ENCODE measurements around the gene SETD2.
"Not testable (repeated sequence)": the region's sequence is repeated elsewhere in the genome, so short reads cannot be mapped to it uniquely, and the experiment has no call there.

DNA sequence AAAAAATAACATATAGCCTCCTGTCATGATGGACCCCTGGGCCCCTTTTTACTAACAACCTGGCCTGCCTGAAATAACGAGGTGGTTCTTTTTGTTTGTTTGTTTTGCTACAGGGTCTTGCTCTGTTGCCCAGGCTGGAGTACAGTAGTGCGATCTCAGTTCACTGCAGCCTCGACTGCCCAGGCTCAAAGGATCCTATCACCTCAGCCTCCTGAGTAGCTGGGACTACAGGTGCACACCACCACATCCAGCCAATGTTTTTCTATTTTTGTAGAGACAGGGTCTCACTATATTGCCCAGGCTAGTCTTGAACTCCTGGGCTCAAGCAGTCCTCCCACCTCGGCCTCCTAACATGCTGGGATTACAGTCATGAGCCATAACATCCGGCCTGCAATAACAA lies 42.1 kb upstream of the SETD2 start:
- not testable (repeated sequence) for TF ChIP-seq CTCF, POLR2A (IDR thresholded peaks at IDR 0.05)

Measured in right lobe of liver (tissue), 4 donors.